COLO668 (cell line): Measurements from ENCODE around the gene GPRIN2.
"Not testable (repeated sequence)": the region's sequence is repeated elsewhere in the genome, so short reads cannot be mapped to it uniquely, and the experiment has no call there.

ENCODE experiments used
- DNase-seq: peaks from one replicate; lab custom pipeline; 2025; ENCODE audit not compliant: unreplicated experiment; lab: John Stamatoyannopoulos, UW

GPRIN2 gene

DNA sequence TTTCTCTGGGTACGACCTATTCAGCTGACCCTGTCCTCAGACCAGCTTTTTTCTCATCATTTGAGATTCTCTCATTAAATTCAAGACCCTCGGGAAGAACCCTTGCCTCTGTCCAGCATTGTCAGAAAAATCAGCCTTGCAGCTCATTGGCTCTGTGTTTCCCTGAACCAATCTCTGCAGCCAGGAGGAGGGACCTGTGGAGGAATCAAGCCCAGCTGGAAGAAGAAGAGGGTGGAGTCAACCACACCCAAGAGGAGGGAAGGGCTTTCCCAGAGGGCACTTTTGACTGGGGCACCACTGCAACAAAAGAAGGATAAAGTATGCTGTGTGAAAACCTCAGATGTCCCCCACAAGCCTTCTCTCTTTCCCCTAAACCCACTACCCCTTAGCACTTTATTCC, 14.2 kb upstream of the GPRIN2 start:
- not testable (repeated sequence) for DNase-seq

DNA sequence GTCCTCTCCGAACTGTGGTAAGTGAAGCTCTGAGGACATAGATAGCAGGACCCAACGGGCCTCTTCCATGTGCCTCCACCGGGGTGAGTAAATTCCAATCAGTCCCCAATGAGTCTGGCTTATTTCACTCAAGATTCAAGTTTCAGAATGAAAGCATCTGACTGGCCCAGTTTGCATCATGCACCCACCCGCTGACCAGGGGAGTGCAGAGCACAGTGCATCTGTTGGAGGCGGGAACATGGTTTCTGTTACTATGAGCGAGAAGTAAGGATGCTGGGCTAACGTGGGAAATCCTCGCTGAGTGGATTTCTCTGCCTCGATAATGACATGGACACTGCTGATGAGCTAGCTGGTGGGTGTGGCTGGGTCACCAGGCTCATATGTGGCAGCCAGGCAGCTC, 10.7 kb upstream of the GPRIN2 start:
- not testable (repeated sequence) for DNase-seq

DNA sequence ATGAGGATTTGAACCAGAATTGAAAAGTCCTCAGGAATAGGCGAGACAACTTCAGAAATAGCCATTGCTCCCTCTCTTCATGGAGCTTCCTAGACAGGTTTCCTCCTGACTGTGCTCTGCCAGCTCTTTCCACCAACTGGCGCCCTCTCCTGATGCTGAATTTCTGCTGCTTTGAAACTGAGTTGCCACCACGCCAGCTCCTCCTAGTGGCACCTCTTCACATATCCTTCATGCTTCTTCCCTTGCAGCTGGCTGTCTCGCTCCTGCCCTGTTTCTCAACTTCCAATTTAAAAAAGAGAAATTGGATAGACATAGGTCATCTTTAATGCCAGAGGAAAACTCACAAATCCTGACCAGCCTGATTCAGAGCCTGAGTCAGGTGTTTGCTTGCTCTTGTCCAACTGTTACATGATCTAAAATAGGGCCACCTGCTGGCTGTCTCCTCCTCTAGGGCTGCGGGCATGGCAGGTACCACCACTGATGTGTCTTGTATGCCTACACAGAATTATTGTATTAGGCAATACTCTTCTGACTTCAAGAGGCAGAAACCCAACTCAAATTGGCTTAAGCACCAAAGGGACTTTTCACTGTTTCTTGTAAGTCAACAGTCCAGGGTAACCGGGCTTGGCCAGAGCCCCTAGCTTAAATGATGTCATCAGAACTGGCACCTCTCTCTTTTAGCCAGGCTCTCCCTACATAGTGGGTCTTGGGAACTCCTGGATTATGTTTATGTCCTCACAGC, 9.3 kb upstream of the GPRIN2 start:
- DNase-seq, result peak; percentile 16

DNA sequence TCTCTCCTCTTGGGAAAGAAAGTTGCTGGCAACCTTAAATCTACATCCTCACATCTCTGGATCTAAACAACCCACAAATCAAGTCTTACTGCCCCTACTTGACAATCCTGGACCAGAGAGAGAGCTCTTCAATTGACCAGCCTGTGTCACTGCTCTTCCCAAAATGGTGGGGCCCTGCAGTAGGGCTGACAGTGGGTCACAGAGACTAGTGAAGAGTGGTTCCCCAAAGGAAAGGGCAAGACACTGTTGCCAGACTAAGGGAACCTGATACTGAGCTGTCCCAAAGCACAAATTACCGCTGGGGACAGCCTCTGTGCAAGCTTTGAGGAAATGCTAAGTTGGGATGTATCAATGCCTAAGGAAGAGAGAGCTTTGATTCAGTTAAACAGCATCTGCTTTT, 4.5 kb upstream of the GPRIN2 start:
- DNase-seq, result no peak

DNA sequence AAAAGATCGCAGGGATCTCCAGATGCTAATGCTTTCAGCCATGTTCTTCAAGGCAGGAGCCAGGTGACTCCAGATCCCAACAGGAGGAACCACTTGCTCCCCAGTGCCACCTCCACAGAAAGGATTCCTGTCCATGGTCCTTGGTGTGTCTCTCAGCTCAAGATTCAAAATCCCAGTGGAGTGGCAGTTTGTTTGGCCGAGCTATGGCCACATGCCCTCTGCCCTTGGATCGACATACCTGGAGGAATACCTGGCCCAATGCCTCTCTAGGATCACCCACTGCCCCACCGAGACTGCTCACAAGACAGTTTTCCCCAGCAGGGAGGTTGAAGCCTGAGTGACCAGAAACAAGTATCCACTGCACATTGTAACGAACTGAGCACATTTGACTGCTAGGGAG, 3.9 kb upstream of the GPRIN2 start:
- no peak for DNase-seq

DNA sequence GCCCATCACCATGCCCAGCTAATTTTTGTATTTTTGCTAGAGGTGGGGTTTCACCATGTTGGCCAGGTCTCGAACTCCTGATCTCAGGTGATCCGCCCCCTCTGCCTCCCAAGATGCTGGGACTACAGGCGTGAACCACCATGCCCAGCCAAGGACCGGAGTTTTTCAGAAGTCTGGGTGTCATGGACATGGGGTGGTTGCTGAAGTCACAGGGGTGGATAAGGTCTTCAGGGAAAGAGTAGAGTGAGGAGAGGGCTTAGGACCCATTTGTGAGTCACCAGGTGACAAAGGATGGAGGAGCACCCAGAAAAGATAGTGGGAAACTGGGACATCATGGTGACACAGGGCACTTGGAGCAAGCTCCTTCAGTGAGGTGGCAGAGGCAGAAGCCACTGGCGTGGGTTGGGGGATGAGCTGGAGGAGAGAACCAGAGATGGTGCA, 2.8 kb upstream of the GPRIN2 start:
- DNase-seq, result no peak

DNA sequence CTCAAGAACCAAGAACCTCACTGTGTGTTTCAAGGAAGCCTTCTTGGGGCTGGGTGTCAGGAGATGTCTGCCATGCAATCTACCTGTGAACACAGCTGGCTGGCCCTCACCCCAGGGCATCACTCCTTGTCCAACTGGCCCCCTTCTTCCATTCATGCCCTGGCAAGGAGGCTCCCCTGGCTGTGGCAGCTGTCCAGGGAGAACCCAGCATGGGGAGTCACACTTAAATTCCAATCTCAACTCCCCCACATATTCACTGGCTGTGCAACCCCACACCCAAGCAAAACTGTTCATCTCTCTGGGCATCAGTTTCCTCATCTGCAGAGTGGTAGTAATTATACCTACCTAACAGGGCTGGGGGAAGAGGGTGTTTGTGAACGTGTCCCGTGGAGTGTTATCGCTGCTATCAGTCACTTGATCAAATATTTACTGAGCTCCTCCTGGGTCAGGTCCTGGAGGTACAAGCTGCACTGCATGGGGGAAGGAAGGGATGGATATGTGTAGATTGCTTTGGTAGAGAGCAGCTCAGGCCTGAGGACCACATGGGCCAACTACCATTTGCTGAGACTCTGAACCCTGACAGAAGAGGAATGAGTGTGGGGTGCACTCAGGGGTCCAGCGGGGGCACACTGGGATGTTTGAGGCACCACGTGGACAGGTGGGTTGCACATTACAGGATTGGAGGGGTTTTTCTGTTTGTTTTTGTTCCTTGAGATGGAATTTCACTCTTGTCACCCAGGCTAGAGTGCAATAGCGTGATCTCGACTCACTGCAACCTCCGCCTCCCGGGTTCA, 2.1 kb upstream of the GPRIN2 start:
- DNase-seq, result peak; percentile 44

DNA sequence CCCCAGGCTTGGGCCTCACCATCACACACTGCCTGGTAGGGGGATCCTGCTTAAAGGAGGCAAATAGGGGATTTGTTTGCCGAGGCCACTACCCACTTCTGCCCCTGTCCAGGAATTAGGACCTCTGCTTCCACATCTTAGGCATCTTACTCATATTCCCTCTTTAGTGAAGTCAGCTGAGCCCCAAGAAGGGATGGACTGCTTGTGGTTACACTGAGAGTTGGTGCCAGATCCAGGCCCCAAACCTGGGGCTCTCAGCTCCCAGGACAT, 1.6 kb upstream of the GPRIN2 start:
- no peak for DNase-seq

DNA sequence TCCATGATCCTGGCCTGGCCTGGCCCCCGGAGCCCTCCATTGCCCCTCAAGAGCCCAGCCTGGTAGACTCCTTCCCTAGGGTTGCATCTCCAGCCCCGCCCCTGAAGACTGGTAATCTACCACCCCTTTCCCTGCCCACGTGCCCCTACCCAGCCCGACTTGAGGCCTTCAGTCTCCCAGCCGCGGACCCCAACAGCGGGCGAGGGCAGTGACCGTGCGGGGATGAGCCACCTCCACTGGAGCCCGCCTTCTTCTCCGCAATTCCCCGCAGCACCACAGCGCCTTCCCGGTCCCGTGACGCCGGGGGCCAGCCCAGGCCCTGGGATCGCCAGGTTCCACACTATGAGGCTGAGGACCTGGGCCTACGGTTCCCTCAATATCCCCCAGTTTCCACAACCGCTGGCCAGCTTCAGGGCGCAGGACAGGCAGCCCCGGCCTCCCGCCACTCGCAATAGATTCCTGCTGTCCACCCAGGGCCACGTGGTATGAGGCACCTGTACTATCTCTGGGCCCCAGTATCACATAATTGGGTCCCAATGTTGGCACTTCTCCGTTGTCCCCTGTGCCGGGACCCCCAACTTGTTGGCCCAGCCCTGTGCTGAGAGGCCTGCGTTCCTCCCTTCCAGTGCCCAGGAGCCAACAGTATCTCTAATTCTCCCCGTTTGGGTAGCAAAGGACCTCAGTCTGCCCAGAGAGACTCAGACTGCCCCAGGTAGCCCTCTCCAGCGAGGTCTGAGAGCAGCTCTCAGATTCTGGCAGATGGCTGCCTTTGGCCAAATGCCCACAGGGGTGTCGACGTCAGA, 1.1 kb upstream of the GPRIN2 start:
- DNase-seq, result peak; percentile 36

DNA sequence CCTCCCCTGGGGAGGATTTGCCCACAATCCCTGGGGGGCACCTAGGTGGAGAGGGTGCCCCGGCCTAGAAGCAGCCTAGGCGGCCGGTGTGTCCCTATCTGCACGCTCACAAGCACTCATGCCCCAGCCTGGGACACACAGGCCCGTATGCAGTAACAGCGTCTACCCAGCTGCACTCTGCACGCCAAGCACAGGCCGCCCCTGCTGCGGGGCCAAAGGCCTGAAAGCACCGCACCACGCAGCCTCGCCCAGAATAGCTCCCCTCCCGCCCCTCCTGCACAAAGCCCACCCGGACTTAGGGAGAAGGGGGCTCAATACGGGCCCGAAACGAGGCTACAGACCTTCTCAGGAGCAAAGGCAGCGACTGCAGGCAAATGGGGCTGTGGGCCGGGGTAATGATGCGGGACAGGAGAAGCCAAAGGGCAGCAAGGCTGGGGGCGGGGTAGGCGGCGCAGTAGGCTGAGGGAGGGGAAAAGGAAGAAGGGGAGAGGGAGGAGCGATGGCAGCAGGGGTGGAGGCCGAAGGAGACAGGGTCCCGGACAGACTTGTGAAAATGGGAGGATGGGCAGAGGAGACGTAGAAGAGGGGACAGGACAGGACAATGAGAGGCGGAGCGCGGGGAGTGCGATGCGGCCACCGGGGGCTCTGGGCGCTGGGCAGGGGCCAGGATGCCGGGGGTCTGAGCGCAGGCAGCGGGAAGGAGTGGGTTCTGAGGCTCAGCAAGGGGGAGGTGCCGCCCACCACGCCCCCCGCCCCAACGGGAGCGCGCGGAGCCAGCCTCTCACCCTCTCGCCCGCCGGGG, 544 bp downstream of the GPRIN2 start:
- no peak for DNase-seq

DNA sequence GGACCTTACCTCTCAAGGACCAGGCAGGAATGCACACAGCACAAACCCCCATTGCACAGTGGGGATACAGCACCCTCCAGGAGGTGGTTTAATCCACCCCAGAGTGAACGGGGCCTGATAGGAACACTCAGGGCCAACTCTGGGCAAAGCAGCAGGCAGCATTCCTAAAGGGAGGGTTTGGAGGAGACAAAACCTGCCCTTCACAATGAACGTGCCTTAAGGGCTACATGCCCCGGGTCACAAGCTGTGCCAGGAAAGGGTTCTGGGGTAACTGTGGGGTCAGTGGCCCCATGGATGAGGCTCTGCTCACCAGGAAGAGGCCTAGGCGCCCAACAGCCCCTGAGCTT, 1.1 kb downstream of the GPRIN2 start:
- no peak for DNase-seq

DNA sequence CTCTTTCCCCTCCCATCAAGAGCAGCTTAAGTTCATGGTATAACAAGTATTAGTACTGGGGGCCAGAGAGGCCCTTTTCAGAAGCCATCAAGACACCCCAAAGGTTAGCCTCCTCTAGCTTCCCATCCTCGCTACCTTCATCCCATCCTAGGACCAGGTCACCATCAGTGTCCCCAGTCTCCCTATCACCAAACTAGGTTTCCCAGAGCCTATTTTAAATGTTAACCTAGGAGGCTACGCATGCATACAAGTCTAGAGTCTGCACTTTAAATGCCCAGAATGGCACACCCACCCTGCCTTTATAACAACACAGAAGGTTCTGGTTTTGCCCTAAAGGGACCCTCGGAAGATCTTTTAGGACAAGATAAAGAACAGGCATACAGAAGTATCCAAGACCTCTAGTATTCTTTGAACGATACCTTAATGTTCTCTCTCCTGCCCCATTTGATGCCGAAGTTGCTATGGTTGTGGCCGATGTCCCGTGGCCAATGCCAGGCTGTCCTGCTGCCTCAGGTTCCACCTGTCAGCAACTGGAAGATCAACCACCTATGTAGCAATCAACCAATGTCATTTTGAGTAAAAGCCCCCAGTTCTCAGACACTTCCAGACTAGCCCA, 2.2 kb downstream of the GPRIN2 start:
- no peak for DNase-seq

DNA sequence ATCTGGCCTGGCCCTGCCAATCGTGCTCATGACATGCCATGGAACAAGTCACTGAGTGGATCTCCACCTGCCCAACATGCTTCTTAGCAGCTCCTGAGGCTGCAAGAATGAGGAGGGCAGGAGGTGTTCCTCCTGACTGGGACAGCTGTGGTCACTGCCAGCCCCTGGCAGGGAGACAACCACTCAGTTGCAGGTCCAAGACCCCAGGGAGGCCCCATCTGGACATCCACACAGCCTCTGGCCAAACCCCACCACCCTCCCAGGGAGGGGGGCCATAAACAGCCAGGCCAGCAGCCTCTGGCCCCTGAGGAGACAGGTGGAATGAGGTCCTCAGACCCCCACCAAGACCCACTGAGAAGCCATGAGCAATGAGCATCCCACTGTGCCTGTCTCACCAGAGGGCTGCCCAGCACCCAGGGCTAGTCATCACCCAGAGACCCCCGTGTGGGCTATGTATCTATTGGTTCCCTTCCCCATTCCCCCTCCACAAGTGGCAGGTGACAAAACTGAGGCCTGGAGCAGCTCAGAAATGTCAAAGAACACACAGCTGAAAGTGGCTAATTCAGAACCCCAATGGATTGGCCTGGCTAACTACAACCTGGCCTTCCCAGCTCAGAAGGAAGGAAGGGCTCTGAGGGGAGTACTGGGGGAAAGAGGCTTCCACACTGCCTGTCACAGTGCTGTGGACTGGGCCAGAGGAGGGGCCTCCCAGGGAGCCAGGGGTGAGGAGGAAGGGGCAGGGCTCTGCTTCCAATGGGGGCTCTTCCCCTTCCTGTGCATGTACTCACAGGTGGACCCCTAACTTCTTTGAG, 3.0 kb downstream of the GPRIN2 start:
- no peak for DNase-seq

DNA sequence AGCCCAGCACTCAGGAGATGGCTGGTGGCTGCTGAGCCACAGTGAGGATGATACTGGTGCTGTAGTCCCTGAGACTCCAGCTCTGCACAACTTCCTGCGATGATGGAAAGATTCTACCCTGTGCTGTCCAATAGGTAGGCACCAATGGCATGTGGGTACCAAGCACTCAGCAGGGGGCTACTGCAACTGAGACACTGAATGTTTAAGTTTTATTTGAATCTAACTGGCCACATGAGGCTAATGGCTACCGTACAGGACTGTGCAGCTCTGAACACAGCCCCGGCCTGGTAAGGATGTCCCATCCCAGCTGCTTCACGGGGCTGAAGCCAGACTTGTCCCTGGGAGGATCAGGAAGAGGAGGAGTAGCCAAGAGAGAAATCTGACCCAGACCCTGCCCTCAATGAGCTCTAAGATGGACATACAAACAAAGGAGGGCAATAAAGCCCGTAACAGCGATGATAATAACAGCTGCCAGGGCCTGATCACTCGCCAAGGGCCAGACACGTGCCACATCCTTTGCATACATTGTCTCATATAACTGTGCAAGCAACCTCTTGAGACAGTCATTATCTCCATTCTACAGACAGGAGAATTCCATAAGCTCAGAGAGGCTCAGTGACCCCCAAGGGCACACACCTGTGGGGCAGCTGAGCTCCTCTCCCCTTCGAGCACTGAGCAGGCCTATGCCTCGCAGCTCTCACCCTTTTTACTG, 3.8 kb downstream of the GPRIN2 start:
- peak; percentile 55 for DNase-seq

DNA sequence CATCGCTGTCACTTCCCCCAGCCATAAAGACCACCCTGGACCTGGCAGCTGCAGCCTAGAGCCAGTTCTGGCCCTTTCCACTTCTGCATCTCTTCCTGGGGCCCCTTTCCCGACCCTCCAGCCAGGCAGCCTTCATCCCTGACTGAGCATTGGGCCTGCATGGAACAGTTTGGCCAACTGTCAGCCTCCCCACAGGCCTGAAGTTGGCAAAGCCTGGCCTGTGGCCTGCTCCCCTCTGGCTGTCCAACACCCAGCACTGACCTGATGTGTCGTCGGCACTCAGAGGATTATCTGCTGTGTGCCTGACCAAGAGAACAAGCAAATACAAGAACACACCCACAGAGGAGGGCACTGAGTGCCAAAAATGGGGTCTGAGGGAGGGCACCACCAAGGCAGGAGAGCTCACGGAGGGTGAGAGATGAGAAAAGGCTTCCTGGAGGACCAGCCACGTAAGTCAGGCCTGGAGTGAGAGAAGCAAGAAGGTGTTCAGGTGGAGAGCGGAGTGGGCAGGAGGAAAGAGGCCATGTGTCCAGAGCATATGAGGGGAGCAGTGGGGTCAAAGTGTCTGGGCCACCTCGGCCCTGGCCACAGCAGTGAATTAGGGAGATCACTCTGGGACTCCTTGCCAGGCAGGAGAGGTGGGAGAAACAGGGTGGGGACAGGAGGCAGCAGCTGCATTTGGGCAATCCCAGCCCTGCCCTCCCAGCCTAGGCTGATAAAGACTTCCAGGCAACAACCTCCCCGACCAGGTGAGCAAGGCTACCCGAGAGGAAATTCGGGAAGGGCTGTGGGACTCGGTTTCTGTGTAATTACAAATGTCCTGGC, 4.5 kb downstream of the GPRIN2 start:
- no peak for DNase-seq

DNA sequence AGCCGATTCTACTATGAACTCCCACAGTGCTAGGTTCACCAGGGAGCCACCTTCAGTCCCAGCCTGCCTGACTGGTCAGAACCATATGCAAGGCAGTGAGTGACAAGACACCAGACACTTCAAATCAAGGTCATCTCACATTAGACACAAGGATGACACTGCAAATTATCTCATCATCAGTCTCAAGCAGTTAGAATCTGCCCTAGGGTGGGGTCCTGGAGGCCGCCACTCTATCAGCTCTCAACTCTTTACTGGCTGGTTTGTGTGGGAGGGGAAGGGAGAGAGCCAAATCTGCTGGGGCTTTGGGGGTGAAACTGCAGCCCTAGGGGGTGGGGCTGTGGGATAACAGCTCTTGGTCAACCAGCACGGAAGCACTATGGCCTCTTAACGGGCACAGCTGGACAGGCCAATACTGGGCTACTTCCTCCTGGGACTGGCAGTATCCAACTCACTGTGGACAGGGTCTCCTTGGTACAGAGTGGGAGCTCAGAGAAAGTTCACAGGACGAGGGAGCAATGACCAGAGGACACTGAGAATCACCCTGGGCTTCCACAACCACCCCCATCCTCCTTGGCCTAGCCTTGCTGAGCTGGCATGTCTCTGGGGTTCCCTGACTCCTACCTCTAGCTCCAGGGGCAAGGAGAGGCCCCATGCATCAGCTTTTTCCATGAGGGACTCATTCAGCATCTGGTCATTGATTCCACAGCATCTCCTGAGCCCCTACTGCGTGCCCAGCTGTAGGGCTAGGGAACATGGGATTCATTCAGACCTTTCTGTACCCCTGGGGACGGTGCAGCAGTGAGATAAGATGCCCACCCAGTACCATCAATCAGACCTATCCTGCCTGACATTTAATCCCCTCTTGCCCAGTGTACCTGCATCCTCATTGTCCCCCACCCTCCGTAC, 5.4 kb downstream of the GPRIN2 start:
- no peak for DNase-seq

DNA sequence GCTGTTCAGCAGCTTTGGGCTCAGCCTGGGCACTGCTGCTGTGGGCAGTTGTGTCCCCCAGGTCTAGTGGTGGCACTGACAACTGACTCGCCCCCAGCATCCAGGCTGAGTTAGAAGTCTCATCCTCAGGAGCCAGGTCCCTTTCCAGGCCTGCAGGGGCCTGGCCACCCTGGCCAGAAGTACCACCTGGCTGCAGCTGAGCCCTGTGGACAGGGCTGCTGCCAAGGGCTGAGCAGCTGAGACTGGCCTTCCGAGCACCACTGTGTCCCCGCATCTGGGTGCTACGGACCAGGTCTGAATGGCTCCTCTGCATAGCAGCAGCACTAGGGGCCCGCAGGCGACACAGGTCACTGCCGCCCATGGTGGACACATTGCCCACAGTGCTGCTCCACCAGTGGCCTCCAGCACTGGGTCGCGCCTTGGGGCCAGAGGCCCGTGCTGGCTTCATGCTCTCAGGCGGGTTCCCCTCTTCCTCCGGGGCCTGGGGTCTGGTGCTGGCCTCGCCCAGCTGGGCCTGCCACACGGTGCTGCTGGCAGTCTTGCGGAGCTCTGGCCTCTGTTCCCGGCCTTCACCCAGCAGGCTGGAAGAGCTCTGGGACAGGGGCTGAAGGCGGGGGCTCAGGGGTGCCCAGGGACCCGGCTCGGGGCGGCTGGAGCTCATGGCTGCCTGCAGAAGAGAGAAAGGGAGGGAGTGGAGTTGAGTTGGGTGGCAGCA, 6.2 kb downstream of the GPRIN2 start:
- no peak for DNase-seq
